Measurements from ENCODE around the gene DNM3.
"Not testable (repeated sequence)": the region's sequence is repeated elsewhere in the genome, so short reads cannot be mapped to it uniquely, and the experiment has no call there.

Gene DNM3

DNA sequence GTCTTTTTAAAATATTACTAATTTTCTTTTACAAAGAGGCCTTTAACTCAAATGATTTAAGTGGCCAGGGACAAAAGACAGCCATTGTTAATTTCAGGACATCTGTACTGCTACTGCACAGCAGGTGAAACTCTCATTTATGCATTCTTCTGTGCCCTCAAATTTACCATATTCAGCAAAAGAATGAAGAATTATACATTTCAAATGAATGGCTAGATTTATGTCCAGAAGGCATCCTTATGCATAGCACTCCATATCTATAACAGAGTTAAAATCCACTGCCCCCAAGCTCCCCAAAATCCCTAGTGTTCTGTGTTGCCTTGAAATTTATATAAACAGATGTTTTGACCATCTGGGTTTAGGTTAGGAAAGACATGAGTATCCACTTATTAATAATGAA is 202.6 kb downstream of the DNM3 start:
- DNase-seq = no peak

DNA sequence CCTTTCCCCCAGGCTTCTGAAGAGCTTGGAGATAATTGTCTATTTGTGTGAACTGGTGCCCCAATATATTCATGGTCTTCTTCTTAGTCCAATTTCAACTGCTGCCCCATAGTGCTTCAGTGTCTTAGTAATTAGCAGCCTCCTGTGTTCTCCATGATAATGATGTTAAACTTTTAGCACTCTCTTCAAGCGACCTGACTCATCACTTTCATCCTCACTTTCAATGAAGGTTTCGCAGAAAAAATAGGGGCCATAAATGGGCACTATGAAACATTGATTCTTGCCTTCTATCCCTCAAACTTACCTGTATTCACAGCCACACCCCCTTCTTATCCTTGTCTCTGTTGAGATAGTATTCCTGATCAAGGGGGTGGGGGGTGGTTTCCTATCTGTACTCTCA is 210.6 kb downstream of the DNM3 start:
- DNase-seq = no peak

DNA sequence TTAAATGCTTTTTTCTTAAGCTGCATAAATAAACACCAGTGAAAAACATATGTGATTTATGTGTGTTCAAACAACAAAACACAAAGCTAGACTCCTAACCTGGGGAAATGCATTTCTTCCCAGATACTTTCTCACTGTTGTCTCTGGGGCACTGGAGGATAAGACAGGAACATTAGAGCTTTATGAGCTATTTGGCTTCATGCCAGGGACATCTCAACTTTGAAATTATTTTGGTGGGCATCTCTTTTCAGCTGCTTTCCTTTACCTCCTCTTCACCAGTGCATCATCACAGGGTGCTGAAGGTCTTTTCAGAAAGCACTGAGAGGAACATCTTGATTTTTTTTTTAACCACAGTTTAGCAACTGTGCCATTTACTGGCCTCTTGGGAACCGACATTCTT is 212.9 kb downstream of the DNM3 start:
- no peak for DNase-seq

DNA sequence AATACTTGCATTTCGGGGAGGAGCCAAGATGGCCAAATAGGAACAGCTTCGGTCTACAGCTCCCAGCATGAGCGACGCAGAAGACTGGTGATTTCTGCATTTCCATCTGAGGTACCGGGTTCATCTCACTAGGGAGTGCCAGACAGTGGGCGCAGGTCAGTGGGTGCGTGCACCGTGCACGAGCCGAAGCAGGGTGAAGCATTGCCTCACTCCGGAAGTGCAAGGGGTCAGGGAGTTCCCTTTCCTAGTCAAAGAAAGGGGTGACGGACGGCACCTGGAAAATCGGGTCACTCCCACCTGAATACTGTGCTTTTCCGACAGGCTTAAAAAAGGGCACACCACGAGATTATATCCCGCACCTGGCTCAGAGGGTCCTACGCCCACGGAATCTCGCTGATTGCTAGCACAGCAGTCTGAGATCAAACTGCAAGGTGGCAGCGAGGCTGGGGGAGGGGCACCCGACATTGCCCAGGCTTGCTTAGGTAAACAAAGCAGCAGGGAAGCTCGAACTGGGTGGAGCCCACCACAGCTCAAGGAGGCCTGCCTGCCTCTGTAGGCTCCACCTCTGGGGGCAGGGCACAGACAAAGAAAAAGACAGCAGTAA is 214.6 kb downstream of the DNM3 start:
- not testable (repeated sequence) for DNase-seq

DNA sequence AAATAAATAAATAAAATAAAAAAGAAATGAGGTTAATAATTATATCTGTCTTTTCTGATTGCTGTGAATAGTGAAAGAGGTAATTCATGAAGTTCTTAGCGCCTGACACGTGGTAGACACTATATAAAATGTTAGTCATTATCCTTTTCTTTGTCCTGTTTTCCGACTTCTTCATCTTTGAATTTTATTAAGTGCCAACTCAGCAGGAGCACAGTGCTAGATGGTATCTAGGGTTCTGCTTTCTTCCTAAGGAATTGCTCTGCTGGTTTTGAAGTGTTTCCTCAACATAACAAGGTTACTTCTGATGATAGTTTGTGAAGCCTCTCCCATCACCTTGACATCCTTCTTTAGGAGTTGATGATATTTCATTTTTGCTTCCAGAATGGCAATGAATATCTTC is 227.0 kb downstream of the DNM3 start:
- no peak for DNase-seq

DNA sequence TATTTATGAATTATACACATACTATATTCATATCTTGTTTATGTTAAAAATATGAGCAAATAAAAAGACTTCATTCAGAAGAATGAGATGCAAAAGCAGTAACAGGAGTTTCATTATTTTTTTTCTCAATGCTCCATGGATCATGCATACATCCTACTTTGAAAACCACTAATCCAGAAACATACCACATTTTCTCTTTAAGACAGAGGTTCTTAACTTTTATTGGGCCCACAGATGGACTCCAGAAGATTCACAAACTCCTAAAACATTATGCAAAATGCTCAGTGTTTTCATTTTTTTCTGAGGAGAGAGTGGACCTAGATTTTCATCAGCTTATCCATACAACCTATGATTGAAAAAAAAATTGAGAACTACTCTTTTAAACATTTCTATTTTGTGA is 227.8 kb downstream of the DNM3 start:
- DNase-seq = no peak

DNA sequence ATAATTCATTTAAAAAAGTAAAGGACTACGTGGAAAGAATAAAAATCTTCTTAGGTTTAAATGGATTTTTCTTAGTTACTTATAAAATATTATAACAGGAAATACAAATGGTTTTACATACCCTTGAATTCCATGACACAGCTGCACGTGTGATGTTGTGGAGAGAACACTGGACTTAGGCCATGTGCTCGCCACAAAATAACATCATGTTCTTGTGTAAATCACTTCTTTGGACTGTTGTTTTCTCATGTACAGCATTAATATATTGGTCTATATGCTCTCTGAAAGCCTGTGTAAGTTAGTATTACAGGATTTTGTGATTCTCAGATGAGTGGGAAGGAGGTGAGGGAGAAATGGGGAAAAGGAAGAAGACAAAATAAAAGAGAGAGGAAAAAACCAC is 228.2 kb downstream of the DNM3 start:
- DNase-seq = no peak

DNA sequence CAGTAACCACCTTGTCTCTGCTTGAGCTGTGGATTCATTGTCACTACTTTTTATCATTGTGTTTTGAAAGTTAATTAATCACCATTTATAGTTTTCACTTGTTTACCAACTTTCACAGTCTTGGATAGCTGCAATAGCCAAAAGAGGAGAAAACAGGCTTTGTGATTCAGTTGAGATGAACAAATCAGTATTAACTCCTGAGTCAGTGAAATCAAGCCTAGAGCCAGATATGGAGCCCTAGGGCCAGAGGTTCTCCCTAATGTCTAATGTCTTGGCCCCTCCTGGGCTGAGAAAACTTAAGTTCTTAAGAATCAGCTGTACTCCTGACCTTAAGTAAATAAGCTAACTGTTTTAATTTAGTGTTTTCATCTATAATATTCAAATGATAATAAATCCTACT is 228.8 kb downstream of the DNM3 start:
- DNase-seq = no peak

DNA sequence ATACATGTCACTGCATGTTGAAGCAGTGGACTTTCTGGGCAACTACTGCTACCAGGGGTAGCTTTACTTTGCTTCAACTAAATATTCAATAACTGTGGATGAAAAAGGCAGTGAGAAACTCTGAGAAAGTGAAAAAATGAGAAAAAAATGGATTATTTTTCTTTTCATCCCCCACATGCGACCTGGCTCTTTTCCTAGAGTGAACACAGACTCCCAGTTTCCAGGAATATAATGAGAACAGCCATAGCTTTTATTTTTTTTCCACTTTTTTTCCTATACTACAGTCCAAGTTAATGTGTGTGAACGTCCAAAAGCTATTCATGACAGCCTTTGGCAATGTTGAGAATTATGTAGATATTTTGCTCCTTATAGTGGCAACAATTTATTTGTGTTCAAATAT is 230.4 kb downstream of the DNM3 start:
- no peak for DNase-seq

DNA sequence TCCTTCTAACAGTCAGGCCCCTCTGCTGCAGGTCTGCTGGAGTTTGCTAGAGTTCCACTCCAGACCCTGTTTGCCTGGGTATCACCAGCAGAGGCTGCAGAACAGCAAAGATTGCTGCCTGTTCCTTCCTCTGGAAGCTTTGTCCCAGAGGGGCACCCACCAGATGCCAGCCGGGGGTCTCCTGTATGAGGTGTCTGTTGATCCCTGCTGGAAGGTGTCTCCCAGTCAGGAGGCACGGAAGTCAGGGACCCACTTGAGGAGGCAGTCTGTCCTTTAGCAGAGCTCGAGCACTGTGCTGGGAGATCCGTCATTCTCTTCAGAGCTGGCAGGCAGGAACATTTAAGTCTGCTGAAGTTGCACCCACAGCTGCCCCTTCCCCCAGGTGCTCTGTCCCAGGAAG is 238.6 kb downstream of the DNM3 start:
- DNase-seq = not testable (repeated sequence)

DNA sequence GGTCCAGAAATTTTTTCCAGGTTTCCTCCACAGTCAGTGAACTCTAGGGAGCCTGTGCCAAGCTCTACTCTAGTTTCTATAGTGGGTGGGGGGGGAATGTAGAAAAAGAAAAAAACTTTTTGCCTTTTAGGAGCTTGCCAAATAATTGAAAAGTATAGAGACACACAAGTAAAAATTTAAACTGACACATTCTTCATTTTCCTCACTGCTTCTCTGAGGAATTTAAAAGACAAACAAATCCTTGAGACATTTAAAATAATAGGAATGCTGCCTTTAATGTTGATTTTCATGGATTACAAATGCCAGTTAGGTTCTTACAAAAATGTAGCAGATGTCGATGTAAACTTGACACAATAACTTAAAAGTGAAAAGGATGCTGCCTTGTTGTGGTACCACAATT is 241.9 kb downstream of the DNM3 start:
- no peak for DNase-seq

DNA sequence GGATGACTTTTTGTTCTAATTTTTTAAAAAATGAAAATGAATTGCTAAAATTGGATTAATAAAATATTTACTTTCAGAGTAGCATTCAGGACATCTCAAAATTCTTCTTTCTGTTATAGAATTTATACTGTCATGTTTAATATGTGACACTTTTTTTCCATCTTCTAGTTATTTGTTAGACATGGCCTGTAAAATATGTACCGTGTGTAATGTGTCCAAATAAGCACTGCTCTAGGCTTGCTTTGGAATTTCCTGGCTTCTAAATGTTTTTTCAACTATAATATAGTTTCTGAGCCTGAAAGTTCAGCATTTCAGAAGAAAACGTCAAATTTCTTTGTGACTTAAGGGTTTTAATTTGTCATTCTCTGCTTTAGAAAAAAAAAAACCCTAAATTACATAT is 243.6 kb downstream of the DNM3 start:
- no peak for DNase-seq

DNA sequence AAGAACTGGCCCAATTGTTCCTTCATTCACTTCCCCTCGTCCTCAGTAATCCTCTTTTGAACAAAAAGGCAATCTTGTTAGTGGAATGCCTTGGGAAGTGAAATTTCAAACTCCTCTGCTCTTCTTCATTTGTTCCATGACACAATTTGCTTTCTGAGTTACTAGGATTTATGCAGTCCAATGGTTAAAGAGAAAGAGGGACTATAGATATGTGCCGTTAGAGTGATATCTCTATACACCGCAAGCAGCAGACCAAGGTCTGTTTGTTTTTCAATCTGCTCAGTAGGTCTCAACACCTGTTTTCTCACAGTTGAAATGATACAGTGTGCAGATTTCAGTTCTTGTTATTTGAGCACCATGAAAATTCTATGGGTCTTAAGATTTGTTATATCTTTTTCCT is 244.0 kb downstream of the DNM3 start:
- no peak for DNase-seq

DNA sequence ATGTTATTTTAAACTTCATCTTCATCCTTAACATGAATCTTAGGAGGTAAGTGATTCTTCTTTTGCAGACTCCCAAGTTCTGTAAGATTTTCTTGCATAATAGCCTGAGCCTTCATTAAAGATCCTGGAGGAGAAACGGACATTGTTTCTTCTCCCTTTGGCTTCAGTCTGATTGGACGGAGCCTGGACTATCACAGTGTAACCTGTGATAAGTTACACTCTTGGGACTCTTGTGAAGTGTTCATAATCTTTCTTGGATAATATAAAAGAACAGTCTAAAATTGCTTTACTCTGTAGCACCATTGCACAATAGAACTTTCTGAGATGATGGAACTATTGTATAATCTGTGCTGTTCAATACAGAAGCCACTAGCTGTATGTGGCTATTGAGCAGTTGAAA is 244.8 kb downstream of the DNM3 start:
- no peak for DNase-seq

DNA sequence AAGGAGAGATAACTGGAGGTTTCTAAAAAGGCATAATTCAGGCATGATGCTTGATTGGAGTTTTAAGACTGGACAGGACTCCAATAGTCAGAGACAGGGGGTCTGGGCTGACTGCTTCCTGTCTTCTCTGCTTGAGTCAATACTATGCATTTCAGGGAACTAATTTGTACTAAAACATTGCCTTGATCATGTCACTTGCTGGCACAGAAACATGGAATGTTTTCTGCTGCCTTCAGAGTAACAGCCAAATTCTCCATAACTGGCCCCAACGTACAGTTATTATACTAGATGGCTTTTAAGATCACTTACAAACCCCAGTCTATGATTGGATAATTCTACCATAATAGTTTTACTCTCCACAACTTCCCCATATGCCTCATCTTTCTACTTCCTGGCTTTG is 247.0 kb downstream of the DNM3 start:
- no peak for DNase-seq

DNA sequence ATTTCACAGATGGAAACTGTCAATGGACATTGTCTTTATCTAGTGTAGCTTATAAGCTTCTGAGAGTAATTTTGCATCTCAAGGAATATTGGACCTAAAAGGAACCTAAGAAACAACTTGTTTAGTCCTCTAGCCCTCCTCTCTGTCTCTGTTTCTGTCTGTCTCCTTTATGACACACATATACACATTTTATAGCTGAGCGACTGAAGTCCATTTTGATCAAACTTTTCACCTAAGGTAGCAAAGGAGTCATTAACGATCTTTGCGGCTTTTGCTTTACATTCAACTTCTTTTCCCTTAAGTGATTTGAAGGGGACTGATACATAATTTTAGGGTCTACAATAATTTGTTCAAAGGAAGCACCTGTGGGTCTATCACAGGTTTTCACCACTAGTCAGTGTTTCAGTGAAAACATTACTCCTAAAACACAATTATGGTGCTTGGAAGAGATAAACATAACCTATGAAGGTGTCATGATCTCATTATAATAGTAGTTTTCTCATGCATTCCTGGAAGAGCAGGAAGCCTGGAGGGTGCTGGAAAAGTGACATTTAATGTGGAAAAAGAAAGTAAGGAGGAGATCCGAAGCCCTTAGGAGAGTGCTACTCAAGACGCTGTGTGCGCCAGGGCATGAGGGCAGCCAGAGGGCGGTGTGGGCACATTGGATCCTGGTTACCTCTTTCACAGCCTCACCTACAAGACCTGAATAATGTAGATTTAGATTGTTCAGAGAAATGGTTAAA is 248.6 kb downstream of the DNM3 start:
- no peak for DNase-seq

DNA sequence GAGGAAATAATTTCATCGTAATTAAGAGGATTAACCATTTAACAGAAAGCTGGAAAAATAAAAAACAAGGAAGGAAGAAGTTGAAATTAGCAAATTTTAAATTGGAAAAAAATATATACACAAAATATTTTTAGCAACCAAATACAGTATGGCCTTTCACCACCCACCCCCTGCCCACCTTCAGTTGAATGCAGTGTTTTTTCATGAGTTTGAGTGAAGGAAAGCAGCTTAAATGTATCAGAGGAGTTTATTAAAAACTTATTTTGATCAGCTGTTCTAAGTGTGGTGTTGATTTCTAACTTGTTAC is 249.2 kb downstream of the DNM3 start:
- DNase-seq = no peak

DNA sequence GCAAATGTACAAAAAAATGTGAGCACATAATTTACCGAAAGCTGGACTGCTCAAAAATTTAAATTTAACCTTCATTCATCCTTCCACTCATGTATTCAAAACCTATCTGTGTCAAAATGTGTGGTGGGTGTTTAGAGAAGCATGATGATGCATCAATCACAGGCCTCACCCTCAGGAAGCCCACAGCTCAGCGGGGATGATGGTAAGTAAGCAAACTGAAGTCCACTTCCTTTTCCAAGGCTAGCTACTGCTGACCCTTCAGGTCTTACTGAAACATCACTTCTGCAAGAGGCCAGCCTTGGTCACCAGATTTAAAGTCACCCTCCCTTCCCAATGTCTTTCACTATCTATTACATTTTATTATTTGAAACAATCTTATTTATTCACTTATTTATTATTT is 254.5 kb downstream of the DNM3 start:
- DNase-seq = no peak

DNA sequence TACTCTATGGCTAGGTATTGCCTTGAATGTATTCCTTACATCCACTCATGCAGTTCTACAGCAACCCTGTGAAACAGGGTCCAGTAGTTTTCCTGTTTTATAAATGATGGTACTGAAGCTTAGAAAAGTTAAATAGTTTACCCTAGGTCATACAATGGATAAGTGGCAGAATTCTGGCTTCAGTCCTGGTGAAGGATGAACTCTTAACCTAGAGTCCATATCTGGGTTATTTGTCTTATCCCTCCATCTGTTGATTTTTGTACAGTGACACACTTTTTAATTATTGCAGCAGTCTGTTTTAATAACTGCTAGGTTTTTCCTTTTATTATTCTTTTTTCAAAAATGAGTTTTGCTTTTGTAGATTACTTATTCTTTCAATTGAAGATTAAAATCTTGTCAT is 263.9 kb downstream of the DNM3 start:
- no peak for DNase-seq

DNA sequence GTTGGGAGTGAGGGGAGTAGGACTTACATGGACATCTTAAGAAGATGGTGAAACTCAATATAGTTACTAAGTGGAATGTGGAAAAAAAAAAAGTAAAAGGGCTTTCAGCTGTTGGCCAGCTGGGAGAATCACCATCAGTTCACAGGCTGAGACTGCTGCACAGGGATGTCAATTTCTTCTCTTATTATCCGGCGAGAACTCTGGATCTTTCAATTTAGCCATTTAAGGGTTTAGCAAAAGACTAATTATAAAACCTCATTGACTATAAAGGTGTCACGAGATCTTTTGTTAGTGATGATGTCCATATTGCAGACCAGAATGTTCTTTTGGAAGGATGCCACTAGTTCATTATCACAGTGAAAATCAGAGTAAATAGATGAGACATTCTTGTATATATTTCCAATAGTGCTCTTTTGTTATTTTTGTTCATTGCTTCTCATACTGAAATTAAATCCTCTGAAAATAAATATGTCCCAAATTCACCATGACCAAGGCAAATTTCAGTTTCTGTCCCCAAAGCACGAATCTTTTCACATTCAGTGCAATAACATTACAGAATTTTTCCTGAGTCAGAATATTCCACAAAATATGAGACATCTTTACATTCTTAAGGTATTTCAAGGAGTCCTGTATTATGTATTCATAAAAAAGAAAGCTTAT is 266.1 kb downstream of the DNM3 start:
- no peak for DNase-seq

DNA sequence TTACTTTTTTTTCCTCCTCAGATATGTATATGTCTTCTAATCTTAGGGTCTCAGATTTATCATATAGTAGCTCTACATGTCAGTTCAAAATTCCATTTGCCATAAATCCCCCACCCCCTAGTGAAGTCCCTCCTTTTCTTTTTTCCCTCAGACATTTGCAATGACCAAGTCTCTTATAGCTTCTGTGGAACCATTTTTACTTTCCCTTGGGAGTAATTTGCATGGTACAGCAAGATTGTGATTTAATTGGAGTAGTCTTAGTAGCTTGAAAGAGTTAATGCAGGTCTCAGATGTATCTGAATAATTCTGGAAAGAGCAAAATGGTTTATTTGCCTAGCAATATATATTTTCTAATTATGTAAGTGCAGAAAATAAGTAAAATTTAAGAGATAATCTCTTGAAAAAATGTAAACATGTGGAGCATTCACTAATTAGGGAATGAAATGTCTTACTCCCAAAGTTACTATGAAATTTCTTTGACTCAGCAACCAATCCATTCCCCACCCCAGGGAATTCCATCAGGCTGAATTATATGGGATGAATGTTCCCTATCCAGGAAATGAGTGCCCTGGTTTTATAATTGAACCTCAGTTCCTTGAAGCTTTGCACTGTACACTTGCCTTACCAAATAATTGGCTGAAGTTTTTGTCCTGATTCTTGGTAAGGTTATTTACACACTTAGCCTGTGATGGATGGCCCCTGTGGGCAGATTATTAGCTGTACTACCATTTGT is 267.0 kb downstream of the DNM3 start:
- DNase-seq = no peak

DNA sequence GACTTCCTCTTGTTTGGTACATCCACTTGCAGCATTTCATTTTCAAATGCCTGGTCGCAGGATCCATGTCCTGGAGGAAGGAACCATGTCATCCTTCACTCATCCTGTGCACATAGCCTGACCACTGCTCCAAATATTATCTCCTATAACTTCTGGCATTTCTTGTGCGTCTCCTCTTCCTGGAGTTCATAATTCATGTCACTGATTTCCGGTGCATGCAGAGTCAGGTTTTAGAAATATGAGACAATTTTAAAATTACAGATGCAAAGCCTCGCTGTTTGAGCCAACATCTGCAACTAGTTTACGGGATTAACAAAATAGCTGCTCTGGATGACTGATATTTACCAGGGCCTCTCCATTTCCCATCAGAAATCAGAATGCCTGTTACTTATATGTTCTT is 268.1 kb downstream of the DNM3 start:
- no peak for DNase-seq

DNA sequence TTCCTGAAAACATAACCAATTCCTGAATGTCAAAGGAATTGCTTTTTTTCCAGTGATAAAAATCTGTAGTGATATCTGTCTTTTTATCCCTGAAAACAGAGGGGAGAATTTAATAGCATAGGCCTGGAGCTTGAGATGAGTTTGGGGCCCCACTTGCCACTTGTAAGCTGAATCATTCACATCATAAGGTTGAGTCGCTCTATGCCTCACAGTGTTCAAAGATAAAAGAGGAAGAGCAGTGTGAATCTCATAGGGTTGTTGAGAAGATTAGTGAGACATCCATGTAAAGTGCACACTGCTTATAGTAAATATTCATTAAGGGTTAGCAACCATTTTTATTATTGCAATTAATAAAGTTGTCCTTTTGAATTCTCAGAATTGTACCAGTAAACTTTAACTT is 271.3 kb downstream of the DNM3 start:
- no peak for DNase-seq

DNA sequence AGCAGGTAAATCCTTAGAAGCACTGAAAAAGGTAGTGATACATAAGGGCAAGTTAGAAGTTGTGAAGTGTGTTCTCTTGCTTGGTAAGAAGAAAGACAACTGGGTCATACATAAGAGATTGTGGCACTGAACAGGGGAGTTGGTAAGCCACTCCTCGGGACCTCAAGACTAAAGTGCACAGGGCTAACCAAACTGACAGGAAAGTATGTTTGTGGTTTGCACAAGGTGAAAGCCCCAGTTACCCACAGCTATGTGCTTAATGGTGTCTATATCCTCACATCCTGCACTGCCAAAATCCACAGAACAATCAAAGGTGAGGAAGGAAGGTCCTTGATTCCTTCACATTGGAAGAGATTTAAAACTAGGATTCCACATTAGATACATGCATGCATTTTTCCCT is 276.5 kb downstream of the DNM3 start:
- DNase-seq = no peak
